Neural cell (in vitro differentiated cells): ENCODE data around the gene TMEM218. TPM values are rescaled to one million over a fixed set of nuclear protein-coding genes. Genes with fewer than 3 reads are reported as not detected.

Source experiments
- H2AFZ ChIP-seq: fragments of 200-600, 300-800 bp; sonication (generic), shearing (Covaris generic); 2 replicates; pipeline ENCODE4 v1.6.0; 2014; ENCODE audit warnings: low read depth, mild to moderate bottlenecking, antibody characterized with exemption, low read length, moderate library complexity
- H3F3A ChIP-seq: fragments of 200-600 bp; shearing (Covaris generic); 2 replicates; pipeline ENCODE4 v1.6.1; 2016; ENCODE audit warnings: mild to moderate bottlenecking, moderate library complexity, mixed read lengths, antibody characterized with exemption, low read length; ENCODE audit not compliant: insufficient read depth, poor library complexity, severe bottlenecking
- H3K27ac ChIP-seq: fragments of 200-600, 300-800 bp; sonication (generic), shearing (Covaris generic); 2 replicates; pipeline ENCODE4 v1.5.1; 2014; ENCODE audit warnings: mild to moderate bottlenecking, low read length, moderate library complexity
- H3K27me3 ChIP-seq: fragments of 300-800, 200-600 bp; sonication (generic), shearing (Covaris generic); 2 replicates; pipeline ENCODE4 v1.6.0; 2014; ENCODE audit warnings: mild to moderate bottlenecking, low read depth, low read length, moderate library complexity; ENCODE audit not compliant: insufficient read depth
- H3K36me3 ChIP-seq: fragments of 300-800, 200-600 bp; sonication (generic), shearing (Covaris generic); 2 replicates; pipeline ENCODE4 v1.5.1; 2014; ENCODE audit warnings: mild to moderate bottlenecking, antibody characterized with exemption, low read length, moderate library complexity; ENCODE audit not compliant: insufficient read depth
- H3K4me2 ChIP-seq: fragments of 300-800, 200-600 bp; sonication (generic), shearing (Covaris generic); 2 replicates; pipeline ENCODE4 v1.6.0; 2014; ENCODE audit warnings: mild to moderate bottlenecking, low read length
- H3K4me3 ChIP-seq: fragments of 300-800, 200-600 bp; sonication (generic), shearing (Covaris generic); 2 replicates; pipeline ENCODE4 v1.5.1; 2014; ENCODE audit warnings: mild to moderate bottlenecking, low read length, moderate library complexity
- H3K79me2 ChIP-seq: fragments of 200-600 bp; shearing (Covaris generic); replicated peaks from 2 replicates; pipeline ENCODE4 v1.6.0; 2014; ENCODE audit warnings: mild to moderate bottlenecking, low read length, moderate library complexity; ENCODE audit not compliant: insufficient read depth
- H3K9ac ChIP-seq: fragments of 300-800, 200-600 bp; sonication (generic), shearing (Covaris generic); 2 replicates; pipeline ENCODE4 v1.6.1; 2016; ENCODE audit warnings: mild to moderate bottlenecking, low read length, mixed read lengths
- H3K9me2 ChIP-seq: fragments of 200-600 bp; shearing (Covaris generic); 2 replicates; pipeline ENCODE4 v1.6.1; 2016; ENCODE audit warnings: mild to moderate bottlenecking, low read length, mixed read lengths; ENCODE audit not compliant: insufficient read depth
- H3K9me3 ChIP-seq: fragments of 200-600, 300-800 bp; sonication (generic), shearing (Covaris generic); 2 replicates; pipeline ENCODE4 v1.6.1; 2016; ENCODE audit warnings: mild to moderate bottlenecking, mixed run types, low read length, moderate library complexity, mixed read lengths
- H4K20me1 ChIP-seq: fragments of 200-600 bp; shearing (Covaris generic); 2 replicates; pipeline ENCODE4 v1.6.1; 2016; ENCODE audit warnings: mild to moderate bottlenecking, mixed run types; ENCODE audit not compliant: insufficient read depth
- EP300 ChIP-seq: fragments of 450-650 bp; conservative IDR thresholded peaks from 2 replicates; pipeline ENCODE4 v1.6.1; 2014; ENCODE audit warnings: antibody characterized with exemption, mild to moderate bottlenecking, moderate library complexity; ENCODE audit not compliant: poor library complexity, severe bottlenecking
- EZH2 ChIP-seq: fragments of 200-600, 300-800 bp; shearing (Covaris generic), sonication (generic); IDR thresholded peaks from 2 replicates; pipeline ENCODE4 v1.6.1; 2014; ENCODE audit warnings: antibody characterized with exemption, low read length, borderline replicate concordance, mild to moderate bottlenecking; ENCODE audit not compliant: insufficient read depth, poor library complexity, severe bottlenecking
- MXI1 ChIP-seq: fragments of 450-650 bp; conservative IDR thresholded peaks from 2 replicates; pipeline ENCODE4 v1.6.1; 2014; ENCODE audit warnings: antibody characterized with exemption, mild to moderate bottlenecking; ENCODE audit not compliant: poor library complexity, severe bottlenecking
- POLR2AphosphoS5 ChIP-seq: IDR thresholded peaks from 2 replicates; pipeline ENCODE4 v1.6.1; 2012
- RAD21 ChIP-seq: fragments of 450-650 bp; conservative IDR thresholded peaks from 2 replicates; pipeline ENCODE4 v1.6.1; 2014; ENCODE audit warnings: antibody characterized with exemption, mild to moderate bottlenecking, moderate library complexity
- SMC3 ChIP-seq: fragments of 450-650 bp; conservative IDR thresholded peaks from 2 replicates; pipeline ENCODE4 v1.6.1; 2014; ENCODE audit warnings: antibody characterized with exemption, mild to moderate bottlenecking, moderate library complexity; ENCODE audit not compliant: poor library complexity
- TAF1 ChIP-seq: IDR thresholded peaks from 2 replicates; pipeline ENCODE4 v1.6.1; 2012; ENCODE audit warnings: low read depth
- polyA minus RNA-seq: library from RNA; depleted of rRNA, polyadenylated mRNA; stranded (reverse); fragments of >200 nt; gene quantifications from 2 replicates; pipeline ENCODE4 v1.2.3, GENCODE V29; 2014
- polyA plus RNA-seq: library from polyadenylated mRNA; depleted of rRNA; stranded (reverse); fragments of >200 nt; gene quantifications from 2 replicates; pipeline ENCODE4 v1.2.3, GENCODE V29; 2014
- TF ChIP-seq, protein P1 (sequence below): IDR thresholded peaks from 2 replicates; pipeline ENCODE4 v1.6.1; 2012; ENCODE audit warnings: borderline replicate concordance
- TF ChIP-seq, protein P2 (sequence below): fragments of 450-650 bp; IDR thresholded peaks from 2 replicates; pipeline ENCODE4 v1.5.1; 2014; ENCODE audit warnings: antibody characterized with exemption, mild to moderate bottlenecking, moderate library complexity; ENCODE audit not compliant: poor library complexity, severe bottlenecking

The TMEM218 gene
- 70.0 and 86.6 TPM in 2 replicates for polyA plus RNA-seq
- 23.1 and 30.6 TPM in 2 replicates for polyA minus RNA-seq

DNA sequence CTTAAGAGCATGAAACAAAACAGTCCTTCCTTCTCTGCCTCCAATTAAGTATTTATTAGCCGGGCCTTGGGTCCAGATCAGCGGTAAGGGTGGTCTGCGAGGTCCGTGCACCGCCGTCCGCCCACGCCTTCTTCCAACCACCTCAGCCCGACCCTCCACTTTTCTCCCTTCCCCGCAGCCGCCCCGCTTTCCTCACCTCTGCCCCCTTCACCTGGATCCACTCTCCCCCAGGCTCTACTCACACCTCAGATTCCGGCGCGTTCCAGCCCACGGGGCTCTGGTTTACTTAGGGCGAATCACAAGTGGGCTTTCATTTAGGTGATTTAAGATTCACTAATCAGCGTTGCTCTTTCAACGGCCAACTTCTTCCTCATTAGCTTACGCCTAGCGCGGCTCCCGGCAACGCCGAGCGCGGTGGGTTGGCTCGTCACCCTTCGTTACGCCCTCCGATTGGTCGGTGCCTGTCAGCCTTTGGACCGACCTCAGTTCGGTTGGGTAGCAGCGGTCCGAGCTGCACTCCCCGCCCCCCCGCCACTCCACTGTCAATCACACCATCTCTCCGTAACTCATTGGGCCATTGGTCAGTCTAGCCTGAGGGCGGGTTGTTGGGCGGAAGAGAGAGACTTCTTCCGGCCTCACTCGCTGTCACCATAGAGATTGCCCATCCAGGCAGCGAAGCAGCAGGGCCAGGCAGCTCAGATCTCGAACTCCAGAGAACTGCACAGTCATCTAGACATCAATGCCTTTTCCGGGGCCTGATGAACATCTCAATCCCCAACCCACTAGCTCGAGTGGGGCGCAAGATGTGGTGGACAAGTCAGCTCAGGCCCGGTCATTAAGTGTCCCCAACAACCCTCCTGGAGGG lies at the start of gene TMEM218:
Gene TMEM218, minus strand, starts transcription at position 284 of the 865 bp plus-strand sequence. CDS start 9,385 bp downstream, outside the sequence.
- Histone ChIP-seq H3K9me2 (no peaks in the 10 kb centered on the region), H3K4me3 (peak within 1 kb of the TSS; percentile 78), H3F3A (no peaks in the 10 kb centered on the region), H3K9ac (peak within 1 kb of the TSS; percentile 78), H3K4me2 (peak within 1 kb of the TSS; percentile 74), H3K36me3 (peaks cover 3% of the 10 kb centered on the region), H4K20me1 (no peaks in the 10 kb centered on the region), H3K79me2 (peaks cover 6% of the 10 kb centered on the region), H3K9me3 (no peaks in the 10 kb centered on the region), H3K27me3 (no peaks in the 10 kb centered on the region), H3K27ac (peak within 1 kb of the TSS; percentile 87), H2AFZ (peak within 1 kb of the TSS; percentile 77)
- TF ChIP-seq, protein P1, sequence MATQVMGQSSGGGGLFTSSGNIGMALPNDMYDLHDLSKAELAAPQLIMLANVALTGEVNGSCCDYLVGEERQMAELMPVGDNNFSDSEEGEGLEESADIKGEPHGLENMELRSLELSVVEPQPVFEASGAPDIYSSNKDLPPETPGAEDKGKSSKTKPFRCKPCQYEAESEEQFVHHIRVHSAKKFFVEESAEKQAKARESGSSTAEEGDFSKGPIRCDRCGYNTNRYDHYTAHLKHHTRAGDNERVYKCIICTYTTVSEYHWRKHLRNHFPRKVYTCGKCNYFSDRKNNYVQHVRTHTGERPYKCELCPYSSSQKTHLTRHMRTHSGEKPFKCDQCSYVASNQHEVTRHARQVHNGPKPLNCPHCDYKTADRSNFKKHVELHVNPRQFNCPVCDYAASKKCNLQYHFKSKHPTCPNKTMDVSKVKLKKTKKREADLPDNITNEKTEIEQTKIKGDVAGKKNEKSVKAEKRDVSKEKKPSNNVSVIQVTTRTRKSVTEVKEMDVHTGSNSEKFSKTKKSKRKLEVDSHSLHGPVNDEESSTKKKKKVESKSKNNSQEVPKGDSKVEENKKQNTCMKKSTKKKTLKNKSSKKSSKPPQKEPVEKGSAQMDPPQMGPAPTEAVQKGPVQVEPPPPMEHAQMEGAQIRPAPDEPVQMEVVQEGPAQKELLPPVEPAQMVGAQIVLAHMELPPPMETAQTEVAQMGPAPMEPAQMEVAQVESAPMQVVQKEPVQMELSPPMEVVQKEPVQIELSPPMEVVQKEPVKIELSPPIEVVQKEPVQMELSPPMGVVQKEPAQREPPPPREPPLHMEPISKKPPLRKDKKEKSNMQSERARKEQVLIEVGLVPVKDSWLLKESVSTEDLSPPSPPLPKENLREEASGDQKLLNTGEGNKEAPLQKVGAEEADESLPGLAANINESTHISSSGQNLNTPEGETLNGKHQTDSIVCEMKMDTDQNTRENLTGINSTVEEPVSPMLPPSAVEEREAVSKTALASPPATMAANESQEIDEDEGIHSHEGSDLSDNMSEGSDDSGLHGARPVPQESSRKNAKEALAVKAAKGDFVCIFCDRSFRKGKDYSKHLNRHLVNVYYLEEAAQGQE: no peak
- peak; percentile 19 for TF ChIP-seq RAD21
- peak; percentile 42 for TF ChIP-seq EP300
- TF ChIP-seq MXI1: peak; percentile 80
- TF ChIP-seq TAF1: no peak
- TF ChIP-seq POLR2AphosphoS5: peak; percentile 87
- TF ChIP-seq, protein P2, sequence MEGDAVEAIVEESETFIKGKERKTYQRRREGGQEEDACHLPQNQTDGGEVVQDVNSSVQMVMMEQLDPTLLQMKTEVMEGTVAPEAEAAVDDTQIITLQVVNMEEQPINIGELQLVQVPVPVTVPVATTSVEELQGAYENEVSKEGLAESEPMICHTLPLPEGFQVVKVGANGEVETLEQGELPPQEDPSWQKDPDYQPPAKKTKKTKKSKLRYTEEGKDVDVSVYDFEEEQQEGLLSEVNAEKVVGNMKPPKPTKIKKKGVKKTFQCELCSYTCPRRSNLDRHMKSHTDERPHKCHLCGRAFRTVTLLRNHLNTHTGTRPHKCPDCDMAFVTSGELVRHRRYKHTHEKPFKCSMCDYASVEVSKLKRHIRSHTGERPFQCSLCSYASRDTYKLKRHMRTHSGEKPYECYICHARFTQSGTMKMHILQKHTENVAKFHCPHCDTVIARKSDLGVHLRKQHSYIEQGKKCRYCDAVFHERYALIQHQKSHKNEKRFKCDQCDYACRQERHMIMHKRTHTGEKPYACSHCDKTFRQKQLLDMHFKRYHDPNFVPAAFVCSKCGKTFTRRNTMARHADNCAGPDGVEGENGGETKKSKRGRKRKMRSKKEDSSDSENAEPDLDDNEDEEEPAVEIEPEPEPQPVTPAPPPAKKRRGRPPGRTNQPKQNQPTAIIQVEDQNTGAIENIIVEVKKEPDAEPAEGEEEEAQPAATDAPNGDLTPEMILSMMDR: no peak

DNA sequence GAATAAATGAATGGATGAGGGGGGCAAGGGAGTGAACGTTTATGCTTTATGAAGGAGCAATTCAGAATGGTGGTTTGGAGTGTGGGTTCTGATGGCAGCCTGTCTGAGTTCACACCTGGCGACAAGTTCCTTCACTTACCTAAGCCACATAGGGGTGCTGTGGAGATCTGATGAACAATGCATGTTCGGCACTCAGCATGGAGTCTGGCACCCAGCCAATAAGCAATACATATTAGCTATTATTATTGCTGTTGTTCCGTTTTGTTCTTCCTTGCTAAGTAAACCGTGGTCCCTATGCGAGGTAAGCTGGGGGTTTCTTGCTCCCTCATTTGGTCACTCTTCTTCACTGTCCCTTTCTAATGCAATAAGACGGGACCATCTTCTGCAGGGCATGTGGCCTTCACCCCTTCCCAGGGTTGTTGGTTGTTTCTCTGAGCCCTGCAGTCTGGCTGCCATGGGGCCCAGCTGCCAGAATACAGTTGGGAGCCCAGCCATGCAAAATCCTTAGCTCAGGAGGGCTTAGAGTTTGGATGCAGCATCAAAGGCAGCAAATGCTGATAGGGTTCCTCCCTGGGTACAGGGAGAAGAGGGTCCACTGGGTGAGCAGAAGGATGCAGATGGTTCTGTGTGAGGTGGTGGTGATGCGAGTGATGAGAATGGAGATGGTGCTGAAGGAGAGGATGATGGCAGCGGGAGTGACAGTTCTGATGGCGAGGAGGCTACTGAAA lies 46.7 kb upstream of the TMEM218 start:
- Histone ChIP-seq H2AFZ (no peak overlapping the region), H3K27ac (no peak overlapping the region), H3K79me2 (no peaks in the 10 kb centered on the region), H3F3A (no peaks in the 10 kb centered on the region), H3K4me3 (no peak overlapping the region), H3K36me3 (no peaks in the 10 kb centered on the region), H3K9me3 (no peaks in the 10 kb centered on the region), H3K27me3 (no peaks in the 10 kb centered on the region), H3K9ac (no peak overlapping the region), H3K9me2 (no peaks in the 10 kb centered on the region), H4K20me1 (no peaks in the 10 kb centered on the region), H3K4me2 (no peak overlapping the region)
- TF ChIP-seq MXI1: no peak
- TF ChIP-seq RAD21: no peak
- no peak for TF ChIP-seq SMC3
- no peak for TF ChIP-seq EP300
- TF ChIP-seq EZH2: no peak
- TF ChIP-seq TAF1: no peak
